Measurements from ENCODE around the gene GPR21.

GRCh38 chr9:123073441-123073840 is 40.0 kb downstream of the GPR21 start:
- TF ChIP-seq EZH2 (IDR thresholded peaks at IDR 0.05; ENCODE audit: borderline replicate concordance, low read depth, low read length, severe bottlenecking) (no peak), CTCF (IDR thresholded peaks at IDR 0.05; ENCODE audit: extremely low read depth in 1 of 2, insufficient read depth in 1 of 2, low read depth in 1 of 2, low read length in 2 of 2) (no peak), POLR2AphosphoS5 (IDR thresholded peaks at IDR 0.05; ENCODE audit: insufficient read depth, low read depth, low read length) (no peak), POLR2A (IDR thresholded peaks at IDR 0.05; ENCODE audit: low read depth, low read length) (no peak), MAX (IDR thresholded peaks at IDR 0.05; ENCODE audit: insufficient read depth, insufficient read length) (no peak), FOS (IDR thresholded peaks at IDR 0.05; ENCODE audit: borderline replicate concordance, insufficient read depth, low read length) (no peak), JUN (IDR thresholded peaks at IDR 0.05; ENCODE audit: borderline replicate concordance, insufficient read depth, insufficient read length, low read depth) (no peak), GATA2 (IDR thresholded peaks at IDR 0.05; ENCODE audit: insufficient read depth, insufficient read length, low read depth, low read length) (no peak), MYC (IDR thresholded peaks at IDR 0.05; ENCODE audit: low read depth, low read length) (no peak)

All from endothelial cell of umbilical vein (primary cell).